M059J (cell line): ENCODE measurements around the gene WNT2B. TPM values are rescaled to one million over a fixed set of nuclear protein-coding genes. Genes with fewer than 3 reads are reported as not detected.
"Not testable (repeated sequence)": the region's sequence is repeated elsewhere in the genome, so short reads cannot be mapped to it uniquely, and the experiment has no call there.

Source experiments
- DNase-seq: peaks from one replicate; pipeline ENCODE4 v3.0.0-alpha.2; 2012; ENCODE audit warnings: low read depth
- total RNA-seq: library from RNA; depleted of rRNA; stranded (reverse); fragments of >200 nt; shearing (Covaris generic); gene quantifications from 2 replicates; pipeline ENCODE4 v1.2.3, GENCODE V29; 2014; rRNA removed

WNT2B gene
- total RNA-seq, result under 0.01 and 0.02 TPM in 2 replicates

DNA sequence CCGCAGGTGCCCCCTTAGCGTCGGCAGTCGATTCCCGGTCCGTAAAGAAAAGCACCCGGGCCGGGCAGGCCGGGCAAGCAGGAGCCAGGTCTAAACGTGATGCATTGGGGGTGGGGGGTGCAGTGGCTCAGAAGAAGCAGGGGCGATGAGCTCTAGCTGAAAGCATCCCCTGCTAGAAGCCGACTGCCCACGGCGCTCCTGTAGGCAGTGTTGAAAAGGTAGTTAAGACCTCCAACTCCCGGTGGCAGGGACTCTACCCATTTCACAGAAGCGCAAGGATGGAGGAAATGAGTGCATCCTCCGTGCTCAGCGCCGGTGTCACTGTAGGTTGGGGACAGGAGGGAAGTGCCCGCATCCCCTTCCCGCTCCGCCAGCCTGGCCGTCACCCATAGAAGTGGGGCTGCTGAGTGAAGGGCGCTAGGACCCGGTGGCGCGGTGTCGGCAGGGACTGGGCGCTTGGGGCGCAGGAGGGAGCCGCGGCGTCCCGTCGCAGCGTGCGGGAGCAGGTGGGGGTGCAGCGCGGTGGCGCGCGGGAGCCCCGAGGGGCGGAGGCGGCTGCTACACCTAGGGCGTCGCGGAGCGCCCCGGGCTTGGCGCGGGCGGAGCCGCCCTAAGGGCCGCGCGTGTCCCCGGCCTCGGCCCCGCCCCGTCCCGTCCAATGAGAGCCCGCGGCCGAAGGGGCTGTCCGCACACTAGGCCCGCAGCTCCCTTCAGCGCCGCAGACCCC lies at the start of gene WNT2B:
Gene WNT2B (plus strand): TSS at position 688 of the 727 bp plus-strand sequence. CDS start 298 bp downstream, outside the sequence.
- no peak for DNase-seq

DNA sequence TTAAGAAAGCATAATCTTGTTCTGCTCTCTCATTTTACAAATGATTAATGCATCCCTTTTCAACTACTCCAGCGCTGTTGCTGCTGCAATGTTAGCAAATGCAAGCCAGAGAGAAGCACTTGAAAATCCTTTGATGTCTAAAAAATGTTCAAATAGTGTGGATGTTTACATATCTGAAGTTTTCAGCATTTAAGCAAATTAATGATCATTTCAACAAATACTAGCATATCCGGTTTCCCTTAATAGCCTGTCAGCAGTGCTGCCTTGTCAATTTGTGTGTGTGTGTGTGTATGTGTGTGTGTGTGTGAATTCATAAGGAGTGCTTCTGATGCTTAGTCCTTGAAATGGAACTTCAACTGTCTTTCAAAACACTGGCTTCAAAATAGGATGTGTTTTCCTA lies 48.1 kb upstream of the WNT2B start:
- no peak for DNase-seq

DNA sequence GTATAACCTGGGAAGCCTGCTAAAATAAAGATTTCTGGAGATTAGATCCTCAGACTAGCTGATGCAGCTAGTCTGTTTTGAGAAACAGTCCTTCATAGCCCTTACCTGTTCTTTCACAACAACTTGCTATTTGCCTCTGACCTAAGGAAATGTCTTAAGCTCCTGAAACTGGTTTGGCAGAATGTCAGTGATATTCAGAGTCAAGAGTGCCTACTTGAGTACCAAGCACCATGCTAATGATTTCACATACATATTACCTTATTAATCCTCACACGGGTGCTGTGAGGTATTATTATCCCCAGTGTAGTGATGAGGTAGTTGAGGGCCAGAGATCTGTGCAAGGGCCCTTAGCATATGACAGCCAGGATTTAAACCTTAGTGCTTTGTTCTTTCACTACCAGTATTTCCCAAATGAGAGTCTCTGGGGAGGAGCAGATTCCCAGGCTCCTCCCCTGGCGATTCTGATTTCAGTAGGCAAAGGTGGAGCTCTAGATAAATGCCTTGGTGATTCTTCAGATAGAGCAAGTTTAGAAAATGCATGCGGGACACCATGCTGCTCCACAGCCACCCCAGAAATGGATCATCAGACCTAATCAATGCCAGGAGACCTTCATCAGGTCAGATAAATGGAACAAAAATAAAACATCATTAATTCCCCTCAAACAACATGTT lies 47.4 kb upstream of the WNT2B start:
- no peak for DNase-seq

DNA sequence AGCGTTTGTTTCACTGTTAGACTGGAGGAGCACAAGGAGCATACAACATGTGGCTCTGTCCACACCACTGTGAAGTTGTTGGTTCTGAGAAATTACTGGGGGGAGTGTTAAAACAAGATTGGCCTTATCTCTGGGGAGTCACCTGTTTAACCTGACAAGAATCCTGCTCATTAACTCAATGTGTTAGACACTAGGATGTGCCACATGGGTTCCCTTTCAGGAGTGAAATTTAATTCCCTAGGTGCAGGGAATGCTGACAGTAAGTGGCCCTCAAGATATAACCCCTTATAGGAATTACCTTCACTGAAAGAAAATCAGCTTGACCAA lies 45.8 kb upstream of the WNT2B start:
- DNase-seq, result no peak

DNA sequence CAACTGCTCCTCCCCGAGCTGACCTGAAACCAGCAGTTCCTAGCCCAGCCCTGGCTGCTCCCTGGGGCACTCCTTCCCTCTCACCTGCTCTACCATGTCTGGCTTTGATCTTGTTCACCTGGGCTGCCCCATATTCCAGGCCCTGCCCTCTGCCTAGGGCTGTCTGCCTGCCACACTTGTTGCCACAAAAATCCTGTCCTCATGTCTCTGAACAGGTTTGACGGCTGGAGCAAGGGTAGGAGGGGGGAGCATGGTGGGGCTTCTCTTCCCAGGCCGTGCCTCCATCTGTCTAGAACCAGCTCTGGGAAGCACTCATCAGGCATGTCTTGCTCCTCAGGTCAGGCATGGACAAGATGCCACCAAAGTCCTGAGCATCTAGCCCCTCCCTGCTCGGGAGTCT lies 44.3 kb upstream of the WNT2B start:
- DNase-seq, result no peak

DNA sequence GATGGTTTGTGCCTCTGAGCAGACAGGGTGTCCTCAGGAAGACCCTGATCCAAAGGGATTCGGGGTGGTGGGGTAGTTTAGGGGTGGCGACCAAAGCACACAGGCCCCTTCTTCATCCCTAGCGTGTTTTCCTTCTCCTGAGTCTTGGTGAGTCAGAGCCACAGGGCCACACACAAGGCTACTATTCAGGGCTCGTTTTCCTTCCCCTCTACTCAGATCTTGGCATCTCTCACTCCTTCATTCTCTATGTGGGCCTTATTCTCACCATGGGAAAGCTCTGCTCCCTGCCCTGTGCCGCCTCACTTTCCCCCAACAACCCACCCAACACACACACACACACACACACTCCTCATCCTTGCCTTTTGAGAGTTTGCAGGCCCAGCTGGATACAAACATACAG lies 43.6 kb upstream of the WNT2B start:
- DNase-seq, result peak; percentile 46

DNA sequence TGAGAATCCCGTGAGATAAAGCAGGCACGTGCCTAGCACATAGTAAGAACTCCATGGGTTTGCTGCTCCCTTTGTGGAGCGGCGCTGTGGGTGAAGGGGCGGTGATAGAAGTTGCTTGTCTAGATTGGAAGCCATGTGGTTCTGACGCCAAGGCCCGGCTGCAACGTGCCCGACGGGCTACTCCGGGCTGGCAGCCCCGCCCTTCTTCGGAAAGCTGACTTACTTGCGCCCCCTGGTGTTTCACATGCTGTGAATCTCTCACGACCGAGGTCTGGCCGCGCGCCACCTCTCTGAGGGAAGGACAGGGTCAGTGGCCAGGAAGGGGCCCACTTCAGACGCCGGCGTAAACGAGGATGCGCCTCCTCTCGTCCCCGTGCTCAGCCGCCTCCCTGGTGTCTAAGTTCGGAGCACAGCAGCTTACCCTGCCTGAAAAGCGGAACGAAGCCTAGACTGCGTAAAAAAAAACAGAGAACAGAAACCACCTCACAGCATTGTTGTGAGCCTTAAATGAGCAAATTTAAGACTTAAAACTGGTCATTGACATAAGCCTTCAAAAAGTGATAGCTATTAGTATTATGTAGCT lies 42.6 kb upstream of the WNT2B start:
- peak; percentile 84 for DNase-seq

DNA sequence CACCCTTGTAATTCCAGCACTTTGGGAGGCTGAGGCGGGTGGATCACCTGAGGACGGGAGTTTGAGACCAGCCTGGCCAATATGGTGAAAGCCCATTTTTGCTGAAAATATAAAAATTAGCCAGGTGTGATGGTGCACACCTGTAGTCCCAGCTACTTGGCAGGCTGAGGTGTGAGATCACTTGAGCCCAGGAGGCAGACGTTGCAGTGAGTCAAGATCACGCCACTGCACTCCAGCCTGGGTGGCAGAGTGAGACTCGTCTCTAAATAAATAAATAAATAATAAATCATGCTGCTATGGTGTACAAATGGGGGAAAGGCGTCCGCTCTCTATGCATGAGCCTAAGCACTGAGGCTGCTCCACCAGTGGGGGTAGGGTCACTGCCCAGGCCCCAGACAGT lies 38.4 kb upstream of the WNT2B start:
- DNase-seq, result not testable (repeated sequence)

DNA sequence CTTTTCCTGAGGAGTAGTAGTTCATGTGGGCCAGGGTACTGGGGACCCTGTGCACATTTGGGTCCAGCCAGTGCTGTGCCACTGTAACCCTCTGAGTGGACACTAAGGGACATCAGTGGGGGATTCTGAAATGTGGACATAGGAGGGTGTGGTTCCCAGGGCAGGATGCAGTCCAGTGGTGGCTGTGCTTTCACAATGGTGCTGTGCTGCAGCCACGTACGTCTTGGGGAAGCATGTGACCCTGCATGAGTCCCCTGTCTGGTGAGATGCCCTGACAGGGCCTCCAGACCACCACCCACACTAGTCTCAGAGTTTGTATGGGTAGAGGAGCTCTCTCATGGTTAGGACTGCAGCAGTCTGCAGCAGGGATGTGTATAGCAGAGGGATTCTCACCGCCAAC lies 37.8 kb upstream of the WNT2B start:
- no peak for DNase-seq

DNA sequence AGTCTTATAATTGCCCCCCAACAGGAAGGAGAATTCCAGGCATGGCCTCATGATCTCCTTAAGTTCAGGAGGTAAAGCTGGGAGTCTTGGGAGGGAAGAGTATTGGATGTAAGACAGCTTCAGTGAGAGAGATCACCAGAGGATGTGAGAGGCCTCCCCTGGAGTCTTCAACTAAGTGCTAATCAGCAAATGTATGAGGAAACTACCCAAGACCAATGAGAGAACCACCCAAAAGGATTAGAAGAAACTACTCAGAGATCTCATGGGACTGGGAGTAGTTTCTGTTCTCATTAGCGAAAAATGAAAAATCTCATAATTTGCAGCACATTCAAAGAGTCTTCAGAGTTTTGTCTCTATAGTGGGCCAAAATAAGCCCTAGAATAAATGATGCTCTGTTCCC lies 36.6 kb upstream of the WNT2B start:
- DNase-seq, result no peak

DNA sequence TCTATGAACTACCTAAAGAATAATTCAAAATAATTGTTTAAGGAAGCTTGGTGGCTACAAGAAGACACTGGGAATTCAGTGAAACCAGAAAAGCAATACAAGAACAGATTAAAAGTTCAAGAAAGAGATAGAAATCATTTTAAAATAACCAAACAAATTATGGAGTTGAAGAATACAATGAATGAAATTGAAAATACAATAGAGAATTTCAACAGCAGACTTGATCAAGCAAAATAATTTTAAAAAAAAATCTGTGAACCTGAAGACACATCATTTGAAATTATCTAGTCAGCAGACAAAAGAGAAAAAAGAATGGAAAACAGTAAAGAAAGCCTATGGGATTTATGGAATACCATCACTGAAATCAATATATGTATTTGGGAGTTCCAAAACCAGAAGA lies 31.2 kb upstream of the WNT2B start:
- DNase-seq, result no peak

DNA sequence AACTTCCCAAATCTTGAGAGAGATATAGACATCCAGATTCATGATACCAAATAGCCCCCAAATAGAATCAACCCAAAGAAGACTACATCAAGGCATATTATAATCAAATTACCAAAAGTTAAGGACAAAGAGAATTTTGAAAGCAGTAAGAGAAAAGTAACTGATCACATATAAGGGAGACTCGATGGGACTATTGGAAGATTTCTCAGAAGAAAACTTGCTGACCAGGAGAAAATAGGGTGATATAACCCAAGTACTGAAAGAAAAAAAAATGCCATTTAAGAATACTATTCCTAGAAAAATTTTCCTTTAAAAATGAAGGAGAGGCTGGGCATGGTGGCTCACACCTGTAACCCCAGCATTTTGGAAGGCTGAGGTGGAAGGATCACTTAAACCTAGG lies 30.5 kb upstream of the WNT2B start:
- DNase-seq, result no peak

DNA sequence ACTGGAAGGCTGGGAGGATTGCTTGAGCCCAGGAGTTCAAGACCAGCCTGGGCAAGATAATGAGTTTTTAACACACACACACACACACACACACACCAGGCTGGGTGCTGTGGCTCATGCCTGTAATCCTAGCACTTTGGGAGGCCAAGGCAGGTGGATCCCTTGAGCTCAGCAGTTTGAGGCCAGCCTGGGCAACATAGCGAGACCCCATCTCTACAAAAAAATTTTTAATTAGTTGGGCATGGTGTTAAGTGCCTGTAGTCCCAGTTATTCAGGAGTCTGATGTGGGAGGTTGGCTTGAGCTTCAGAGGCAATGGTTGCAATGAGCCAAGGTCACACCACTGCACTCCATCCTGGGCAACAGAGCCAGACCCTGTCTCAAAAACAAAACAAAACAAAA lies 22.7 kb upstream of the WNT2B start:
- not testable (repeated sequence) for DNase-seq

DNA sequence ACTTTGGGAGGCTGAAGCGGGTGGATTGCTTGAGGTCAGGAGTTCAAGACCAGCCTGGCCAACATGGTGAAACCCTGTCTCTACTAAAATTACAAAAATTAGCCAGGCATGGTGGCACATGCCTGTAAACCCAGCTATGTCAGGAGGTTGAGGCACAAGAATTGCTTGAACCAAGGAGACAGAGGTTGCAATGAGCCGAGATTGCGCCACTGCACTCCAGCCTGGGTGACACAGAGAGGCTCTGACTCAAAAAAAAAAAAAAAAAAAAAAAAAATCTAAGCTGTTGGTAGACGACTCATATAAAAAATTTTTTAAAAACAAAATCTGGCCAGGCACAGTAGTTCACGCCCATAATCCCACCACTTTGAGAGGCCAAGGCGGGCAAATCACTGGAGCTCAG lies 21.1 kb upstream of the WNT2B start:
- not testable (repeated sequence) for DNase-seq

DNA sequence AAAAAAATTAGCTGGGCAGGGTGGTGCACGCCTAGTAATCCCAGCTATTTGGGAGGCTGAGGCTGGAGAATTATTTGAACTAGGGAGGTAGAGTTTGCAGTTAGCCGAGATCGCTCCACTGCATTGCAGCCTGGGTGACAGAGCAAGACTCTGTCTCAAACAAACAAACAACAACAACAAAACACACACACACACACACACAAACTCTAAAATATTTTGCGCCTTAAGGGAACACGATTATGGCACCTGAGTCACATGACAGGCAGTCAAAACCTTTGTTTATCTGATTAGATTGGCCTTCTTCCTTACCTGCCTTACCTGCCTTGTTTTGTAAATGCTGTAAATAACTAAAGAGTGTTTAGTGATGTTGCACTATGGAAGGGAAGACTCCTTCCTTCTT lies 20.6 kb upstream of the WNT2B start:
- DNase-seq, result no peak

DNA sequence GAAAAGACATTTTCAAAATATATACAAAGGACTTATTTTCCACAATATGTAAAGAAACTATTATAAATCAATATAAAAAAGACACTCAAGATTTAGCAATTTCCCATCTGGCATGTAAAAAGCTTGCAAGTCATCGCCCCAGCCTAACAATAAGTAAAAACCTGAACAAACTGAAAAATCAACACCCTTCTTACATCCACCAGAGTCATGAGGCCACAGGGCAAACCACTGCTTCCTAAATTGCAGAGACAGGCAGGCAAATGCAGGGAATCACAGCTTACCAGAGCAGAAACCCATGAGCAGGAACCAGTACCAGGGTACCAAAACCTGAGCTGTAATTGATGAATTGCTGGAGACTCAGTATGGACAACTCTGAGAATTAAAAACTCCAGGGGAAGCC lies 16.7 kb upstream of the WNT2B start:
- DNase-seq, result no peak

DNA sequence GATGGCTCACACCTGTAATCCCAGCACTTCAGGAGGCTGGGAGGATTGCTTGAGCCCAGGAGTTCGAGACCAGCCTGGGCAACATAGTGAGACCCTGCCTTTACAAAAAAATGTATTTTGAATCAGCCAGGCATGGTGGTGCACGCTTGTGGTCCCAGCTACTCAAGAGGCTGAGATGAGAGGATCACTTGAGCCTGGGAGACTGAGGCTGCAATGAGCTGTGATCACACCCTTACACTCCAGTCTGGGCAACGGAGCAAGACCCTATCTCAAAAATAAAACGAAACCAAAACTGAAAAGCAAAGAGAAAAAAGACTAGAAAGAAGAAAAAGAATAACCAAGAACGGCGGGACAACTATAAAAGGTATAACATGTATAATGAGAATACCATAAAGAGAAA lies 15.4 kb upstream of the WNT2B start:
- DNase-seq, result no peak

DNA sequence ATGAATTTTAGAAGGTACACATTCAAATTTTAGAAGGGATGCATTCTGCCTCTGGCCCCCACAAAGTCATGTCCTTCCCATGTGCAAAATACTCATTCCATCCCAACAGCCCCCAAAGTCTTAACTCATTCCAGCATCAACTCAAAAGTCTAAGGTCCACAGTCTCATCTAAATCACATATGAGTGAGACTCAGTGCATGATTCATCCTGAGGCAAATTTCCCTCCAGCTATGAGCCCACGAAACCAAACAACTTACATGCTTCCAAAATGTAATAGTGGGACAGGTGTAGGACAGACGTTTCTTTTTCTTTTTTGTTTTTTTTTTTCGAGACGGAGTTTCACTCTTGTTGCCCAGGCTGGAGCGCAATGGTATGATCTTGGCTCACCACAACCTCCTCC lies 12.5 kb upstream of the WNT2B start:
- DNase-seq, result peak; percentile 26

DNA sequence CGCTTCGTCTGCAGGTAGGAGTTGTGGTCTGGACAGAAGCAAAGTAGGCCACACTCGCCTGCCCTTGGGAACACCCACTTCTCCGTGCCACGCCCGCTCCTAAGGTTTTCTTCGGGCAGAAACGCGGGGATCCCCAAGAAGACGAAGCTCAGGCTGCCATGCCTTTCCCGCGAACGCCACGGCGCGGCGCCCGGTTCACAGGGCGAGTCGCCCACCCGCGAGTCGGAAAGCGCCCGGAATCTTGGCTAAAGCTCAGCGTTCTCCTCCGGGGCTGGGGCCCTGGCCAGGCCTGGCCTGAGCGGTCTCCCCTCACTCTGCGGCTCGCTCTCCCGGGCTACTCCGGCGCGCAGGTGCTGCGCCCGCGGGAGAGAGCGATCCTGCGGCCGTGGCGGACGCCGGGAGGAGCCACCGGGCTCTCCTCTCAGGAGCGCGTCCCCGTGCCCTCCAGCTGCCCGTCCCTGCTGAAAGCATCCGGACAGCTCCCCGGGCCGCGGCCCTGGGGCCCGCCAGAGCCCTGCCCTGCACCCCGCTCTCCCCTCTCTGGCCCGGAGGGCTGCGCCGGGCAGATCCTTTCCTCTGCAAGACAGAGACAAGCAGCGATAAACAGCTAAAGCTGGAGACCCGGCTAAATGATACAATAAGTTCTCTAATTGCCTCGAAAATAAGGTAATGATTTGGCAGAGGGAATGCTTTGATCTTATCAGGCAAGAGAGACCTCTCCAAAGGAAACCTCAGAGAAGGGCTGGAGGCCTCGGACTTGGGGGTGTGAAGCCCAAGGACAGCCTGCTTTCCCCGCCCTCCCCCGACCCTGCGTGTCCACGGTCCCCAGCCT lies 6.7 kb upstream of the WNT2B start:
- DNase-seq, result peak; percentile 67

DNA sequence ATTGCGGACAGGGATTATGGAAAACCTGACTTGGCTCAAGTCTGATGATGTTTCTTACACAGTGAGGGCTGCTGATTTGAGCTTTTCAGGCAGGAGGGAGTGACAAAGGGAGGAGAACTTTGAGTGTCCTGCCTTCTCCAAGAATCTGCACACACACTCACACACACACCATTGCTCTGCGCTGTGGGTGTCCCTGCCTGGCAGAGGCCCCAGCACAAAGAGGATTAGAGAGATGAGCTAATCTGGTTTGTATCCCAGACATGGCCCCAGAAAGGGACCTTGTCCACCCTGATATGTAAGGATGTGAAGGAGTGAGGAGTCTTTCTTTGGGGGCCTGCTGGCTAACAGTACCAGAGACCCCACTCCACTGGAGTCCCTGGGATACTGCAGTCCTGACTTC lies 5.9 kb upstream of the WNT2B start:
- DNase-seq, result no peak

DNA sequence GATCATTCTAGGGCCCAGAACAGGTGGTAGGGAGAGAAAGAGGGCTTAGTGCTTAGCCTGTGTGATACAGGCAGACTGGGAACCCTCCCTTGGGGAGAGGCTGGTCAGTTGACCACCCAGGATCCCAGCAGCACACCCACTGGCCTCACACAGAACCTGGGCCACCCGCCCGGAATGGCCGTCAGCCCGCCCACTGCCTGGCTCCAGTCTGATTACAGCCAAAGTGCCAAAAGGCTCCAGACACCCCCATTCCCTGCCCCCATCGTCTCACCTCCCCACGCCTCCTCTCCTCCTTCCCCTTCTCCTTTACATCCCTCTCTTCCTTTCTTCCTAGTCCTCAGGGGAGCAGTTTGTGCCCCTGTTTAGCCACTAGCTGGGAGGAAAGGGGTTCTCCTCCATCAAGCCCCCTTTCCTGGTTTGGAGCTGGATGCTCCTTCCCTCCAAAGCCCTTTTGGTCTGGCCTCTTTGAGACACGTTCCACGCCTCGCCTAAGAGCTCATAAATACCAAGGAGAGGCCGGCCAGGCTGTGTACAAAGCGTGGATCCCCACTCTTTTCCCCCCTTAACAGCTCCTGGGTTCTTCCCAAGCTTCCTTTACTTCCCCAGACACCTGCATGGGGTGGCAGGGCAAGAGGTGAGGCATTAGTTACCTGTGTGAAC lies 4.6 kb upstream of the WNT2B start:
- DNase-seq, result no peak
